ENCODE measurements around the gene HAND1.
"Not testable (repeated sequence)": the region's sequence is repeated elsewhere in the genome, so short reads cannot be mapped to it uniquely, and the experiment has no call there.

The HAND1 gene

DNA sequence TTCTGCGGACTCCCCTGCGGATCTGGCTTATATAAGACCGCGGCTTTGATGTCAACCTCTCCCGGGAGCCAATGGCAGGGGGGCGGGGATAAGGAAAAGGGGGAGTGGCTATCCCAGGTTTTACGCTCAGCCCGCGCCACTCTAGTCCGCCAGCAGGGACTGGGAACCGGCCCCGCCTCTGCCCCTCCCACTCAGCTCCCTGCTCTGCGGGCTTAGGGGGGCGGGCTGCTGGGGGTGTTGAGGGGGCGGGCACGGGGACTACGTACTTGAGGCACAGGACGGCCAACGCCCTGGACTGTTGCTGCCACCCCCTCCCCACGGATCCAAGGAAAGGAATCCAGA is at the start of gene HAND1:
HAND1 (minus strand) TSS at position 4 of the 342 bp plus-strand sequence. CDS start 219 bp downstream, outside the sequence.
- no peak for DNase-seq
- no peak for ATAC-seq

GRCh38 chr5:154526231-154527226 is 48.5 kb upstream of the HAND1 start:
- no peak for DNase-seq
- ATAC-seq = no peak

GRCh38 chr5:154524859-154525258 is 46.8 kb upstream of the HAND1 start:
- peak; percentile 52 for ATAC-seq
- no peak for DNase-seq

GRCh38 chr5:154524181-154524580 is 46.2 kb upstream of the HAND1 start:
- ATAC-seq (no peak), DNase-seq (no peak)

GRCh38 chr5:154523709-154524108 is 45.7 kb upstream of the HAND1 start:
- ATAC-seq = no peak
- DNase-seq = no peak

DNA sequence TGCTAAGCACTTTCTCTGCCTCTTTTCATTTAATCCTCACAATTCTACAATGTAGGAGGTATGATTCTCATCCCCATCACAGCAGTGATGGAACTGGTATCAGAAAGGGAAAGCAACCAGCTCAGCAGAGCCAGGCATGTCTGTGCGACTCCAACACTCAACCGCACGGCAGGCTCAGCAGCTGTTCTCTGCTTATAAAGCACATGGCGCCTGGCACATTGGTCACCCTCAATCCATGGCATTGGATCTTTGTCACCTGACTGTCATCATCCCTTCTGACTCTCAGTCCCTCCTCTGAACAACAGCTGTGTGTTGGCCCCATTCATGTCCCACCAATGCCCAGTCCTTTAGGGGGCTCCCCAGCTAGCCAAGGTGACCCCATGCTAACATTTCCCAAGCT is 45.1 kb upstream of the HAND1 start:
- DNase-seq (no peak), ATAC-seq (no peak)

DNA sequence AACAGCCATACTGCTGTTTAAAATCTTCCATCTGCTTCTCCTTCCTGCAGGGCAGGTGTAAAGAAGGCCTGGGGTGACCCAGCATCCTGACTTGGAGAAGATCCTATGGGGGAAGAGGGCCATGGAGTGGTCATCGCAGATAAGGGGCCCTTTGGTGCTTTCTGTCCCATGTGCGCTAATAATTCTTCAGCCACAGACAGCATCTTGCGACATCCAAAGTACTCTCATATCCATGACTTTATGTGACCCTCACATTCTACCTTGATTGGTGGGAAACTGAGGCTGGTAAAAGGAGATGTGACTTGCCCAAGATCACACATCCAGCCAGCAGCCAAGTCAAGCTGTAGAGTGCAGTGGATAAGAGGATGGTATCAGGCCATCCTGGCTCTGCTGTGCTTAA is 44.3 kb upstream of the HAND1 start:
- no peak for DNase-seq
- no peak for ATAC-seq

GRCh38 chr5:154521756-154522155 is 43.7 kb upstream of the HAND1 start:
- no peak for DNase-seq
- no peak for ATAC-seq

DNA sequence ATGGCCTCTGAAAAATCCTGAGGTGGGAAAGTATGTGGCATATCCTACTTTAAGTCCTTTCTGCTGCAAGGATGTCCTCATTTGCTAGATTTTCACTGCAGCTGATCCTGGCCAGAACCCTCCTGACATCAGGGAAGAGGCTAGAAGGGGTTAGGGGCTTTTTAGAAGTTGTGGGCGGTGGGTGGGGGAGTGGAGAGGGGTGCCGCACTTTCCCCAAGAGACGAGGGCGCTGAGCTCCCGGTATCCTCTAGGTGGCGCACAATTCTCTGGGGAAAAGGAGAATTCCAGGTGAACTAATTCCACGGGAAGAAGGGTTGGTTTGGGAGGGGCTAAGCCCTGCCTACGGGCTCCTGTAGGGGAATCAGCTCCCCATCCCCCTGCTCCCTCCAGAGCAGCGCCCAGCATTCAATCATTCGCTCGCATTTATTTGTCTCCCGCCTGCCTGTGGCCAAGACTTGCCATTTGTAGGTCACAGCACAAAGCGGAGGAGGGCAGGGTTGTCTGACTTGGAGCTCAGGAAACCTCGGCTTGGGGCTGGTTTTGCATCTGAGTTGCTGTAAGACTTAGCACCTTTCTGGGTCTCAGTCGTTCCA is 42.9 kb upstream of the HAND1 start:
- no peak for ATAC-seq
- DNase-seq = peak; percentile 21

- ATAC-seq (no peak), DNase-seq (no peak)
Observed at GRCh38 chr5:154519359-154519758, 41.3 kb upstream of the HAND1 start.

GRCh38 chr5:154518438-154518867 is 40.4 kb upstream of the HAND1 start:
- DNase-seq (no peak), ATAC-seq (no peak)

DNA sequence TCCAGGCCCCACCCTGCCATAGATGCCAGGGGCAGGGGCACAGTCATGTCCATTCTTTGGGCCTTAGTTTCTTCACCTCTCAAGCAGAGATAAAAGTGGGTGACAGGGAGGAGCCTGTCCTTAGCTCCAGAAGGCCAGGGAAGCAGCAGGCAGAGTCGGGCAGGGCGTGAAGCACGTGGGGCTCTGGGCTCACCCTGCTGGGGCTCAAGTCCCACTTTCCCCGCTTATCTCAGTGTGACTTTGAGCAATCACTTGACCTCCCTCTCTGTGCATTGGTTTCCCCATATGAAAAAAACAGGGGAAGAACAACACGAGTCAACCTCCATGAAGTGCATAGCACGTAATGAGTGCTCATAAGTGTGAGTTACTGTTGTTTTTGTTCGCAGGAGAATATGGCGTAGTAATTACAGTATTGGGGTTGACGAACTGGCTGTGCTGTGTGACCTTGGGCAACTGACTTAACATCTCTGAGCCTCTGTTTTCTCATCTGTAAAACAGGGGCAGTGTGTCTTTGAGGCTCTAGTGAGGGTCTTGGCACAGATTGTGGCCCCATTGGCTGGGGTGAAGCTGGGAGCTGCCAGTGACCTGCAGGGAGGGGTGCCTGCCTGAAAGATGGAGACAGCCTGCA is 39.9 kb upstream of the HAND1 start:
- ATAC-seq = no peak

DNA sequence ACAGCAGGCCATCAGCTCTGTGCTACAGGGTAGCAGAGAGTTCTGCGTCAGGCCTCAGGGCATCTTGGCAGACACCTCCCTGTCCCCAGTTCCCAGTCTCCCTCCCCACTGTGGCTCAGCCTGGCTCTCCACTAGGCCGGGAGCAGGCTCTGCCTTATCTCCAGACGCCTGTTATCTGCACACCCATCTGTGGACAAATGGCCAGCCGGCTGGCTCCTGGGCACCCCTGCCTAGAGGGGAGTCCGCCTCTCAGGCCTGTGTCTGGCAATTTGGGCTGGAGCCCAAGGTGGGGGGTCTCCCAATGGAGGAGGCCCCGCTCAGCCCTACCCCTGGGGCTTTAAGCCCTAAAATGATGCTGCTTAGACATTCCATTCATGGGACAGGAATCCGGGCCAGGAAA is 39.2 kb upstream of the HAND1 start:
- ATAC-seq (no peak), DNase-seq (no peak)

More for the DNA sequence above, 39.9 kb upstream of the HAND1 start:
- no peak for DNase-seq

- no peak for ATAC-seq
- DNase-seq = no peak
Observed at GRCh38 chr5:154516475-154516874, 38.4 kb upstream of the HAND1 start.

GRCh38 chr5:154515488-154515887 is 37.5 kb upstream of the HAND1 start:
- ATAC-seq = peak; percentile 52
- DNase-seq = not testable (repeated sequence)

GRCh38 chr5:154514331-154514730 is 36.3 kb upstream of the HAND1 start:
- peak; percentile 25 for ATAC-seq
- no peak for DNase-seq

DNA sequence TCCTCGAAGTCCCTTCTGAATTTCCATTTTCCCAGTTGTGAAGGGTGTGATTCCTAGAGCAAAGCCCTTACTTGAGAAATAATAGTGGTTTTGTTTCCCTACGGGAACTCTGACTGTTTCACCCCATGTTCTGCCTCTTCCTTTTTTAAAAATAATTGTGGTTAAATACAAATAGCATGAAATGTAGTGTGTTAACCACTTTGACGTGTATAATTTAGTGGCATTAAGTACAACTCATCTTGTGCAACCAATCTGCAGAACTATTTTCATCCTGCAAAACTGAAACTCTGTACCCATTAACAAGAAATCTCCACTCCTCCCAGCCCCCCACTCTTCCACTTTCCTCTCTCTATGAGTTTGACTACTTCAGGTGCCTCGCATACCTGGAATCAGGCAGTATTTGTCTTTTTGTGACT is 35.6 kb upstream of the HAND1 start:
- peak; percentile 23 for DNase-seq
- peak; percentile 60 for ATAC-seq

DNA sequence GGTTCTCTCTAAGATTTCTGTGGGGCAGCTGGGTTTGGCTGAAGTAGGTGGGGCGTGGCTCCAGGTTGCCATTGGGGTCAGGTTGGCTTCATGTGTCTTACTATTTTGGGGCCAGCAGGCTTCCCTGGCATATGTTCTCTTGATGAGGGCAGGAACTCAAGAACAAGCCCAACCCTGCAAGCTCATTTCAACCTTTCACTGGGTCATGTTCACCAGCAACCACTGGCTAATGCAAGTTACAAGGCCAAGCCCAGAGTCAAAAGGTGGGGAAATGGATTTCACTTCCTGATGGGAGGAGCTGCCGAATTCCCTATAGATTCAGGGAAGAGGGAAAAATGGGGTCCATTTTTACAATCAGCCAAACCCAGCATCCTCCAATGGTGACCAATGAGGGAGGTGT is 34.0 kb upstream of the HAND1 start:
- no peak for DNase-seq
- ATAC-seq = no peak

GRCh38 chr5:154509784-154510555 is 31.9 kb upstream of the HAND1 start:
- no peak for ATAC-seq

DNA sequence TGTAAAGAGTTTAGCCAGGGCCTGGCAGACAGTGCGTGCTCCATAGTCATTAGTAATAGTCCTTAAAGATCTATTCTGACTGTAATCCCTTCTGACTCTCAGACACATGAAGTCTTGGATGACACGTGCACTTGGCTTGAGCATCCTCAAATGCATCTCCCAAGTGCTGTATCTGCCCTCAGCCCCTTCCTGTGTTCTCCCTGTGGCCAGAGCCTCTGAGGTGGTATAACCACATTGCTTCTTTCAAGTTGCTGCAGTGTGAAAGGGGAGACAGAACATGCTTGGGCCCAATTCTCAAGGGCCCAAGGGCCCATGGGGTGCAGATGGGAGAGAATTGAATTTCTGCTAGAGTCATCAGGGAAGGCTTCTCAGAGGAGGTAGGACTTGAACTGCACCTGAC is 30.1 kb upstream of the HAND1 start:
- DNase-seq (no peak), ATAC-seq (no peak)

More at GRCh38 chr5:154509784-154510555, 31.9 kb upstream of the HAND1 start:
- no peak for DNase-seq

DNA sequence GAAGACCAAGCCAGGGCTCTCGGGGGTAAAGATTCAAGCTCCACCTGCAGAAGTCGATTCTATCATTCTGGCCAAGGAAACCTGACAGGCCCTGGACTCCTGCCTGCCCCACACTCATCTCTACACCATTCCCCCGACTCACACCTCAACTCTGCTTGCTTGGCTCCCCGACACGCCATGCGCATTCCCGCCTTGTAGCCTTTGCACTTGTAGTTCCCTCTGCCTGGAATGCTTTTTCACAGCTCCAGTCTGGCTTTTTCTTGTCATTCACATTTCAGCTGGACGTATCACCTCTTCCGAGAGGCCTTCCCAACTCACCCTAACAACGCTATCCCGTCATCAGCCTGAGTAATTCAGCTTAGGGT is 28.7 kb upstream of the HAND1 start:
- no peak for DNase-seq
- ATAC-seq = no peak

DNA sequence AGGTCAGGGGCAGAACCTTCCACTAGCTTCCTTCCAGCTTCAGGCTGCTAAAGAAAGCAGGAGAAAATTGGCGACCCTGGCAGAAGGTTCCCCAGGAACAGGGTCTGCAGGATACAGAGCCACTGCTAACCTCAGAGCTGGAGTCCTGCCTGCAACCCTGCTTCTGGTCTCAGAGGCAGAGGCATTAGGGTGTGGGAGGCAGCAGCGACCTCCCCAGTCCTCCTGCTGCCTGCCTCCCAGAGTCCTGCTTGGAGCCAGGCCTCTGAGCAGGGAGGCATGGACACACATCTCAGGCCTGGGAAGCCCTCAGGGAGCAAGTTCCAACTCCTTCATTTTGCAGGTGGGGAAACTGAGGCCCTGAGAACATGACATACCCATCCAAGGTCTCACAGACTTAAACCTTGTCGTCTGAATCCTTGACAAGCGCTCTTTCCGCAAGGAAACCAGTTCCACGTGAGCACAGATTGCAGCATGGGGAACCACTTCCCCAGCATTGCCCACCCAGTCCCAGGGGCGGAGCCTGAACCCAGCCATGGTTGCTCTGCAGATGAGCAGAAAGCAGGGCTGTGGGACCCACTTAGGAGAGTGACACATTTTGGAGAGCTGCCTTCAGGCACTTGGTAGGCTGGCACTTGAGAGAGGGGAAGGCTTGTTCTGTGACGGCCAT is 28.2 kb upstream of the HAND1 start:
- DNase-seq (no peak), ATAC-seq (no peak)

Data from stimulated activated naive CD8-positive, alpha-beta T cell treated with anti-CD3 and anti-CD28 coated beads, Interleukin-15, Interleukin-2, amounts not matched to agents 100 U/mL and 50 U/mL, for 24 hours (primary cell).